ENCODE measurements around the gene KRTAP1-3.
"Not testable (repeated sequence)": the region's sequence is repeated elsewhere in the genome, so short reads cannot be mapped to it uniquely, and the experiment has no call there.

Gene KRTAP1-3

DNA sequence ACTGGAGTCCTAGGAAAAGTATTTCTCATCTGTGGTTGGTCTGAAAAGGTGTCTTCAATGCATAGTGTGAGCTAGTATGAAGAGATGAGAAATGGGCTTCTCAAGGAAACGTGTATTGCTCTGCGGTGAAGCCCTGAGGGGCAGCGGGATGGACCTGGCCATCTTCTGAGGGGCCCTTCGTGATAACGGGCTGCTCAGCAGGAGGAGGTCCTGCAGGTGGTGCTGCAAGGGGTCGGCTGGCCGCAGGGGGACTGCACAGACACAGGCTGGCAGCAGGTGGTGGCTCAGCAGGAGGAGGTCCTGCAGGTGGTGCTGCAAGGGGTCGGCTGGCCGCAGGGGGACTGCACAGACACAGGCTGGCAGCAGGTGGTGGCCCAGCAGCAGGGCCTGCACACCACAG lies 19.9 kb upstream of the KRTAP1-3 start:
- not testable (repeated sequence) for DNase-seq (ENCODE audit: low read depth in 2 of 2)

DNA sequence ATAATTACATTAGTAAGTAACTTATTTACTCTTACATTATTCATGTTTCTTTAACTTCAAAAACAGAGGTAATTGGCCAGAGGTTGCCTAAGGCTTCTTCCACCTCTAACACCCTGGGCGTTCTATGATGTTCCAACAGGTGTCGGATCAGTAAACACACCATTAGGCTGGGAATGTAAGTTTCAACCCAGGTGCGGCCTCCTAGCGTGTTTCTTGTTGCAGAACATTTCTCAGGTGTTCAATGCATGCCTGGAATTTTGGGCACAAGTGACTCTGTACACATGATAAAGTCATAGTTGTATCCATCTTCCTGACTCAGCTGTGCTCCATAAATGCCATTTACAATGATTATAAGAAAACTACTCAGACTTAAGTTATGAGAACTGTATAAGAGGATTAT lies 19.4 kb upstream of the KRTAP1-3 start:
- no peak for DNase-seq (ENCODE audit: low read depth in 2 of 2)

DNA sequence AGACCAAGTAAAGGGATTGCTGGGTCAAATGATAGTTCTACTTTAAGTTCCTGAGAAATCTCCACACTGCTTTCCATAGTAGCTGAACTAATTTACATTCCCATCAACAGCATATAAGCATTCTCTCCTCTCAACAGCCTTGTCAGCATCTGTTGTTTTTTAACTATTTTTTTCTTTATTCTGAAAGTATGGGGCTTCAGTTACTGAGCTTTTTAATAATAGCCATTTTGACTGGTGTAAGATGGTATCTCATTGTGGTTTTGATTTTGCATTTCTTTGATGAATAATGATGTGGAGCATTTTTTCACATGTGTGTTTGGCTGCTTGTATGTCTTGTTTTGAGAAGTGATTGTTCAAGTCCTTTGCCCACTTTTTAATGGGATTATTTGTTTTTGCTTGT lies 17.9 kb upstream of the KRTAP1-3 start:
- DNase-seq (ENCODE audit: low read depth in 2 of 2): no peak

GRCh38 chr17:41049110-41049509 lies 14.4 kb upstream of the KRTAP1-3 start:
- no peak for DNase-seq (ENCODE audit: low read depth in 2 of 2)

- no peak for DNase-seq (ENCODE audit: low read depth in 2 of 2)
Measured at GRCh38 chr17:41048441-41048840, 13.8 kb upstream of the KRTAP1-3 start.

GRCh38 chr17:41046735-41047465 lies 12.2 kb upstream of the KRTAP1-3 start, which contains the start of gene KRTAP2-1:
Gene KRTAP2-1 (minus strand): TSS chr17:41047316. CDS start chr17:41047267, 49 bp downstream.
- DNase-seq (ENCODE audit: low read depth in 2 of 2): not testable (repeated sequence)

DNA sequence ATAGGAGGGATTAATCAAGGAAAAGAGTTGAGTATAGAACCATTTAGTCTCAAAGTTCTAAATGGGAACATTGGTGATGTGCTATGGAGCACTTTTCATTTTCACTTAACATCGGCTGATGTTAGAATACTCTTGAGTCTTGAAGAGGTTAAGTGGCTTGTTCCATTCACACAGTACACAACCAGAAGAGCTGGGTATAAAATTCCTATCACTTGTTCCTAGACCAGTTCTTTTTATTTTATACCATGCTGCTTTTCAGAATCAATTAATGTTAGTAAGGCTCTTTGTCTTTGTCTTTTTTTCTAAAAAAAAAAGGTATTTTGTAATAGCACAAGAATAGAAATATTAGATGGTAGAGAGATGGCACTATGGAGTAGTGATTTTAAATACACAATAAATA lies 8.3 kb upstream of the KRTAP1-3 start:
- DNase-seq (ENCODE audit: low read depth in 2 of 2): no peak

DNA sequence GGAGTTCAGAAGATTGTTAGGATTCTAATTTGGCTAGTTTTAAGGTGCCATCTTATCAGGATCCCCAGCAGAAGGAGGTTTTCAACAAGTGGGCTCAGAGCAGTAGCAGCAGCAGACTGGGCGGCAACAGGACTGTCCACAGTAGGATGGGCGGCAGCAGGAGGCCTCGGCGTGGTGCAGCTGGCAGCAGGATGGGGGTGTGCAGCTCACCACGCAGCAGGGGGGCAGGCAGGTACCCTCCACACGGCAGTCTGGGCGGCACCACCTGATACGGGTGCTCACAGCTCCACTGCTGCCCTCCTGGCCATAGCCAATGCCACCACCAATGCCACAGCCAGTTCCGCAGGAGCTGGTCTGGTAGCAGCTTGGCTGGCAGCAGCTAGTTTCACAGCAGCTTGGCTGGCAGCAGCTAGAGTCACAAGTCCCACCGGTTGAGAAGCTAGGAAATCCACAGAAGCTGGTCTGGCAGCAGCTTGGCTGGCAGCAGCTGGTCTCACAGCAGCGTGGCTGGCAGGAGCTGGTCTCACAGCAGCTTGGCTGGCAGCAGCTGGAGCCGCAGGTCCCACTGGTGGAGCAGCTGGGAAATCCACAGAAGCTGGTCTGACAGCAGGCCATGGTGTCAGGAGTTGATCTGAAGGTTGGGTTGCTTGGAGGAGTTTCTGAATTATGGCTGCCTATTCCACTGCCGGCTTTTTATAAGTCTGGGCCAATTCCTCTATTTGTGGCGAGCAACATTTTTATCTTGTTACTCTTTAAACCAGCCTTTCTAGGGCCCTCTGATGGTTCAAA lies 6.3 kb upstream of the KRTAP1-3 start, which contains the start of gene KRTAP1-1:
KRTAP1-1 (minus strand) TSS at position 668 of the 789 bp plus-strand sequence; CDS start at position 615, 53 bp downstream.
- not testable (repeated sequence) for DNase-seq (ENCODE audit: low read depth in 2 of 2)

GRCh38 chr17:41037853-41038350 lies 3.2 kb upstream of the KRTAP1-3 start:
- no peak for DNase-seq (ENCODE audit: low read depth in 2 of 2)

DNA sequence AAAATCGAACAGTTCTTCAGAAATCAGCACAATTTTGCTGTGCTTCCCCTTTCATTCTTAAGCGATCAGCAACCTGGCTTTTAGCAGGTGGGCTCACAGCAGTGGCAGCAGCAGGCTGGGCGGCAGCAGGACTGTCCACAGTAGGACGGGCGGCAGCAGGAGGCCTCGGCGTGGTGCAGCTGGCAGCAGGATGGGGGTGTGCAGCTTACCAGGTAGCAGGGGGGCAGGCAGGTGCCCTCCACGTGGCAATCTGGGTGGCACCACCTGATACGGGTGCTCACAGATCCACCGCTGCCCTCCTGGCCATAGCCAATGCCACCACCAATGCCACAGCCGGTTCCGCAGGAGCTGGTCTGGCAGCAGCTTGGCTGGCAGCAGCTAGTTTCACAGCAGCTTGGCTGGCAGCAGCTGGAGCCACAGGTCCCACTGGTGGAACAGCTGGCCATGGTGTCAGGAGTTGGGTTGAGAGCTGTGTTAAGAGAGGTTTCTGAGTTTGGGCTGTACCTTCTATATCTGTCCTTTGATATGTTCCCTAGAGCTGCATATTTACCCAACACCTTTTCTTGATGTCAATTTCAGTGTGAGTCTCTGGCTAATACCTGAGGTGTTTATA lies 4.9 kb downstream of the KRTAP1-3 start, which contains the start of gene KRTAP1-4:
KRTAP1-4 (minus strand) TSS at position 563 of the 613 bp plus-strand sequence; CDS start at position 446, 117 bp downstream.
- DNase-seq (ENCODE audit: low read depth in 2 of 2): no peak

DNA sequence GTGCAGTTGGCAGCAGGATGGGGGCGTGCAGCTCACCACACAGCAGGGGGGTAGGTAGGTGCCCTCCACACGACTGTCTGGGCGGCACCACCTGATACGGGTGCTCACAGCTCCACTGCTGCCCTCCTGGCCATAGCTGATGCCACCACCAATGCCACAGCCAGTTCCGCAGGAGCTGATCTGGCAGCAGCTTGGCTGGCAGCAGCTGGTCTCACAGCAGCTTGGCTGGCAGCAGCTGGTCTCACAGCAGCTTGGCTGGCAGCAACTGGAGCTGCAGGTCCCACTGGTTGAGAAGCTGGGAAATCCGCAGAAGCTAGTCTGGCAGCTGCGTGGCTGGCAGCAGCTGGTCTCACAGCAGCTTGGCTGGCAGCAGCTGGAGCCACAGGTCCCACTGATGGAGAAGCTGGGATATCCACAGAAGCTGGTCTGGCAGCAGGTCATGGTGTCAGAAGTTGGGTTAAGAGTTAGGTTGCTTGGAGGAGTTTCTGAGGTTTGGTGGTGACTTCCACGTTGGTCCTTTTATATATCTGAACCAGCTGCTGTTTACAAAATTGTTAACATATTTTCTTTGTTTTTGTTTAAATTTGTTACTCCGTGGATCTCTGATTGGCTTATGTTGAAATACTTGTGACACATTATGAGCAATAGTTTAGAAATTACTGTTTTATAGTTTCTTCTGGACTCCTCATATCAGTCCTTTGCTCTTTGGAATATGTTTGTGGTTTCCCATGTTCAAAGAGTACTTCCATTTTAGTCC lies 7.8 kb downstream of the KRTAP1-3 start, which contains the start of gene KRTAP1-5:
KRTAP1-5 (minus strand) TSS at position 494 of the 757 bp plus-strand sequence; CDS start at position 441, 53 bp downstream.
- no peak for DNase-seq (ENCODE audit: low read depth in 2 of 2)

DNA sequence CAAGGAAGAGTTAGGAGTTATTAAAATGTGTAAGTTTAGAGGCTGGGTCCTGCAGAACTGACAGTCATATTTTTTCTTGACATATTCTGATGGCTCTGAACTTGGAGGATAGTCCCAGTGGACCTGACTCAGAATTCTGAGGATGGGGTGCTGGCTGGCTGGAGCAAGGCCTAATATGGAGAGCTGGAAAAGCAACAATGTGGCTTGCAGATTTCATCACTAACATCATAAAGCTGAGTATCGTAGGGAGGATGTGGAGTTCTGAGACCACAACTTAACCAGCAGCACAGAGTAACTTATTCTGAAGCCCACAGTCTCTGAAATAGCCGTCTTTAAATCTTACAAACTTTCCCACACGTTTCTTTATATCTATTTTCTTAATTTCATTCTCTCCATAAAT lies 10.0 kb downstream of the KRTAP1-3 start:
- no peak for DNase-seq (ENCODE audit: low read depth in 2 of 2)

DNA sequence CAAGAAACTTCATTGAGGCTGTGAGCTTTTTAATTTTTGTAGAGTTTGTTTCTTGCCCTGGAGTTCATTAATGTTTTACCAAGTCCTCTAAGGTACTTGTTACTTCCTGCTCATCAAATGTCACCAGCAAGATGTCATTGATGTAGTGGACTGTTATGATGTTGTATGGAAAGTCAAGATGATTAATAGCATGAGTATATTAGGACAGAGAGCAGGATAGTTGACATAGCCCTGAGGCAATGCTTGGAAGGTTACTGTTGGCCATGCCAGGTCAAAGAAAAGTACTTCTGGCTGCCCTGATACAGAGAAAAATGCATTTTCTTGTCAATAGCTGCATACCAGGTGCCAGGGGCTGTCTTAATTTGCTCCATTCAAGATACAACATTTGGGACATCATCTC lies 14.3 kb downstream of the KRTAP1-3 start:
- no peak for DNase-seq (ENCODE audit: low read depth in 2 of 2)

GRCh38 chr17:41019415-41019814 lies 15.3 kb downstream of the KRTAP1-3 start:
- no peak for DNase-seq (ENCODE audit: low read depth in 2 of 2)

GRCh38 chr17:41018541-41018940 lies 16.1 kb downstream of the KRTAP1-3 start:
- DNase-seq (ENCODE audit: low read depth in 2 of 2): no peak

DNA sequence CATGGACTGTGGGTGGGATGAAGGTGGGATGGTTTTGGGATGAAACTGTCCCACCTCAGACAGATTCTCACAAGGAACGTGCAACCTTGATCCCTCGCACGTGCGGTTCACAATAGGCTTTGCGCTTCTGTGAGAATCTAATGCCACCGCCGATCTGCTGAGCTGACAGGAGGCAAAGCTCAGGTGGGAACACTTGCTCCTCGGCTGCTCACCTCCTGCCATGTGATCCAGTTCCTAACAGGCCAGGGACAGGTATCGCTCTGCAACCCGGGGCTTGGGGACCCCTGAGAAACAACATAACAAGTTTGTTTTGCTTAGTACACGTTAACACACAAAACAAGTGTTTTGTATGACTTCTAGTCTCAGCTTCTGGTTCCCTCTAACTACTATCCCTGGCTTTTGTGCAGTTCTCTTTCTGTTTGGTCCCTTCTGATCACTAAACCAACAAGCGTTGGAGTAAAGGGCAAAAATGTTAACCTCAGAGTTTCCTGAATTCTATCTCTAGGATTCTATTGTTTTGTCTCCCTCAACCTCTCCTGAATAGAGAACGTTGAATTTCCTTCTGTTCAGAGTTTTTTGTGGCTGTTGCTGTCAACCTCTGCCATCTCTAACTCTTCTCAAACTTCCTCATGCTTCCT lies 18.0 kb downstream of the KRTAP1-3 start:
- no peak for DNase-seq (ENCODE audit: low read depth in 2 of 2)

DNA sequence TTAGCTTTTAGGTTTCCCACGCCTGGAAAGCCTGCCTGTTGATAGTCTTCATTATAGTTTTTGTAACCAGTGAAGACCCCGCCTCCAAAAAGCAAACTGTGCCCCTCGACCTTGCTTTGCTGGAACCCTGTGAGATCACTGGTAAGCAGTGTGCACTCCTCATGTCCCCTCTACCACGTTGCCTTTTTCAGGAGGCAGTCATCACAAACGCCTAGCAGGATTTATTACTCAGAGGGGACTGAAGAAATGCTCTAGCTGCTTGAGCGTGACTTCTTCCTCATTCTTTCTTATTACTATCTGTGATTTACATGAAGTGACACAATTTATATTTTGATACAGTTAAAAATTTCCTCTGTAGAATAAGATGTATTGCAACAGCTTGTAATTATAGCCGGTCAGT lies 19.2 kb downstream of the KRTAP1-3 start:
- no peak for DNase-seq (ENCODE audit: low read depth in 2 of 2)

DNA sequence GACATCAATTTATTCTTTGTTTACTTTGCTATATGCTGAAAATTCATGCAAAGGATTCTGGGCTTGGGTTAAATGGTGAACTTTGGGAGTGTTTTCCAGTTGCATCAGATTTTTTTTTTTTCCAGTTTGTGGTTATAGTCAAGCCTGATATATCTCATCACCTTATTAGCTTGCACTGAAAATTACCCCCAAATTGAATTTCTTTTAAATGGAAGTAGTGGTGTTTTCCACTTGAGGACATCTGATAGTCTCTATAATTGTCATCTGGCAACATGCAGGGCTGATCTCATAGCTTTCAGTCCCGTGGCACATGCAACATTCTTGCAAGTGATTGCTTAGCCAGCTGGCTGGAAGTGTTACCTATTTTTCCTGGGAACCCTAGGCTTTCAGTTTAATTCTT lies 21.1 kb downstream of the KRTAP1-3 start:
- no peak for DNase-seq (ENCODE audit: low read depth in 2 of 2)

- no peak for DNase-seq (ENCODE audit: low read depth in 2 of 2)
Measured at GRCh38 chr17:41013181-41013580, 21.5 kb downstream of the KRTAP1-3 start.

GRCh38 chr17:41012326-41013120 lies 22.2 kb downstream of the KRTAP1-3 start:
- no peak for DNase-seq (ENCODE audit: low read depth in 2 of 2)
